HCT116 (cell line): ENCODE results near the gene GPSM3. TPM values are rescaled to one million over a fixed set of nuclear protein-coding genes. Genes with fewer than 3 reads are reported as not detected.

Source experiments
- ATAC-seq: fragments of 200-7000 bp; cut with Tn5 transposase; 2 replicates; pipeline ENCODE4 v1.9.1; 2020; ENCODE audit warnings: mild to moderate bottlenecking, moderate library complexity
- BruUV-seq: library from RNA; stranded (reverse); fragments of 400-500 nt; replicated peaks from 2 replicates; lab custom pipeline; 2021; lab: Mats Ljungman, UMichigan
- CTCF ChIA-PET: fragments of 300-600 bp; sonication (Branson Sonifier 250); formaldehyde crosslinking; loops from one replicate; lab custom pipeline; 2021; ENCODE audit warnings: antibody characterized with exemption; lab: Charles Lee
- POLR2A ChIA-PET: fragments of 300-600, 350-600 bp; sonication (Branson Sonifier 250); formaldehyde crosslinking; loops from one replicate; lab custom pipeline; 2021; ENCODE audit warnings: antibody characterized with exemption; lab: Charles Lee
- RAD21 ChIA-PET, 2 experiments: fragments of 300-600 bp; sonication (Branson Sonifier 250); formaldehyde crosslinking; loops; one replicate each; lab custom pipeline; 2023; ENCODE audit warnings: low total read pairs in 2 of 2; ENCODE audit not compliant: uncharacterized antibody in 2 of 2, unreplicated experiment in 2 of 2, low non-redundant PET in 1 of 2; lab: Charles Lee
- DNase-seq: peaks from one replicate; pipeline ENCODE4 v3.0.0-alpha.2; 2010; ENCODE audit warnings: low read depth, low spot score
- H2AFZ ChIP-seq: fragments of 200-600 bp; shearing (Covaris generic), sonication (generic); 2 replicates; pipeline ENCODE4 v1.6.1; 2017; ENCODE audit warnings: low read depth, mixed run types, mixed read lengths, antibody characterized with exemption, low read length; ENCODE audit not compliant: poor library complexity, severe bottlenecking
- H3K27ac ChIP-seq: 2 replicates; pipeline ENCODE4 v1.5.1; 2012; ENCODE audit warnings: low read depth, low read length
- H3K27me3 ChIP-seq: fragments of 200-600 bp; sonication (generic); 2 replicates; pipeline ENCODE4 v1.6.1; 2016; ENCODE audit warnings: mixed run types, low read length, mixed read lengths; ENCODE audit not compliant: insufficient read depth
- H3K36me3 ChIP-seq, 2 experiments: fragments of 200-500 bp in 1 of 2; fragments of 200-600 bp in 1 of 2; sonication (Bioruptor generic) in 1 of 2; sonication (generic) in 1 of 2; 2 replicates each; pipeline versions ENCODE4 v1.5.1 to v1.6.1; 2014 to 2016; ENCODE audit warnings: low read length in 2 of 2, inconsistent platforms in 1 of 2, mixed read lengths in 1 of 2, mixed run types in 1 of 2; ENCODE audit not compliant: insufficient read depth in 2 of 2, control insufficient read depth in 1 of 2
- H3K4me1 ChIP-seq, 2 experiments: fragments of 200-600 bp in 1 of 2; sonication (generic) in 1 of 2; 2 replicates each; pipeline versions ENCODE4 v1.5.1 to v1.6.1; 2012 to 2017; ENCODE audit warnings: low read length in 2 of 2, inconsistent platforms in 1 of 2, mild to moderate bottlenecking in 1 of 2, mixed read lengths in 1 of 2, mixed run types in 1 of 2, moderate library complexity in 1 of 2; ENCODE audit not compliant: insufficient read depth in 2 of 2, control insufficient read depth in 1 of 2
- H3K4me2 ChIP-seq: fragments of 200-600 bp; sonication (generic); 2 replicates; pipeline ENCODE4 v1.6.1; 2017; ENCODE audit warnings: mixed run types, low read length, mixed read lengths
- H3K4me3 ChIP-seq, 2 experiments: fragments of 200-600 bp in 1 of 2; sonication (generic) in 1 of 2; replicated peaks in 1 of 2; 2 replicates each; pipeline ENCODE4 v1.5.1; 2011 to 2016; ENCODE audit warnings: low read length in 2 of 2, control low read depth in 1 of 2, low read depth in 1 of 2, mild to moderate bottlenecking in 1 of 2, mixed read lengths in 1 of 2, mixed run types in 1 of 2
- H3K79me2 ChIP-seq: fragments of 200-600 bp; sonication (generic); 2 replicates; pipeline ENCODE4 v1.6.1; 2017; ENCODE audit warnings: mild to moderate bottlenecking, mixed run types, low read length, moderate library complexity, mixed read lengths; ENCODE audit not compliant: insufficient read depth
- H3K9ac ChIP-seq: fragments of 200-600 bp; sonication (generic); 2 replicates; pipeline ENCODE4 v1.6.1; 2016; ENCODE audit warnings: low read length, mixed read lengths
- H3K9me2 ChIP-seq: fragments of 200-600 bp; sonication (generic), shearing (Covaris generic); 2 replicates; pipeline ENCODE4 v1.6.1; 2017; ENCODE audit warnings: mixed run types, mild to moderate bottlenecking, moderate library complexity; ENCODE audit not compliant: insufficient read depth
- H3K9me3 ChIP-seq, 2 experiments: fragments of 200-500 bp in 1 of 2; fragments of 200-600 bp in 1 of 2; sonication (Bioruptor generic) in 1 of 2; sonication (generic) in 1 of 2; 2 replicates each; pipeline ENCODE4 v1.6.1; 2014 to 2017; ENCODE audit warnings: low read length in 2 of 2, mixed read lengths in 2 of 2, inconsistent platforms in 1 of 2, low read depth in 1 of 2, mild to moderate bottlenecking in 1 of 2, mixed run types in 1 of 2, moderate library complexity in 1 of 2; ENCODE audit not compliant: control insufficient read depth in 1 of 2, insufficient read depth in 1 of 2
- H4K20me1 ChIP-seq: fragments of 200-600 bp; sonication (generic), shearing (Covaris generic); 2 replicates; pipeline ENCODE4 v1.6.1; 2017; ENCODE audit warnings: mixed run types, mild to moderate bottlenecking, moderate library complexity; ENCODE audit not compliant: insufficient read depth
- CBX3 ChIP-seq: IDR thresholded peaks from 2 replicates; pipeline ENCODE4 v1.6.1; 2012; ENCODE audit warnings: low read depth
- EZH2 ChIP-seq: fragments of 200-600 bp; sonication (generic); IDR thresholded peaks from 2 replicates; pipeline ENCODE4 v1.6.1; 2017; ENCODE audit warnings: antibody characterized with exemption, mixed run types
- JUND ChIP-seq: IDR thresholded peaks from 2 replicates; pipeline ENCODE4 v1.6.1; 2012
- SIN3A ChIP-seq: IDR thresholded peaks from 2 replicates; pipeline ENCODE4 v1.6.1; 2012; ENCODE audit warnings: low read depth
- SP1 ChIP-seq: IDR thresholded peaks from 2 replicates; pipeline ENCODE4 v1.6.1; 2012; ENCODE audit warnings: low read depth
- TCF7L2 ChIP-seq: IDR thresholded peaks from 2 replicates; pipeline ENCODE4 v1.7.0; 2011; ENCODE audit warnings: borderline replicate concordance, inconsistent platforms; ENCODE audit not compliant: insufficient read depth, insufficient read length; ENCODE audit errors: extremely low read depth
- intact Hi-C: fragments of 100-400 bp; cut with micrococcal nuclease; formaldehyde crosslinking; loops from 2 replicates; pipeline ENCODE4 v1.10.0; 2022
- total RNA-seq: library from RNA; stranded (reverse); gene quantifications from one replicate; pipeline ENCODE4 v1.2.1, GENCODE V29; 2021; ENCODE audit not compliant: unreplicated experiment

Gene GPSM3
- total RNA-seq, 1 experiment from 2014 or later = 1.2 TPM

GRCh38 chr6:32226434-32226833 lies 34.0 kb upstream of the GPSM3 start:
- ChIA-PET POLR2A (no interaction called here), CTCF (no interaction called here), RAD21 (no interaction called here)
- no peaks in the 10 kb centered on the region for H3K4me1 ChIP-seq
- no peaks in the 10 kb centered on the region for H3K36me3 ChIP-seq
- TF ChIP-seq CBX3 = no peak
- TF ChIP-seq EZH2 = no peak
- H3K4me3 ChIP-seq = no peak overlapping the region
- no peak overlapping the region for H3K27ac ChIP-seq
- H3K9me3 ChIP-seq = no peaks in the 10 kb centered on the region
- H3K9ac ChIP-seq = no peak overlapping the region
- no peak overlapping the region for H3K4me2 ChIP-seq
- no peaks in the 10 kb centered on the region for H4K20me1 ChIP-seq
- H3K27me3 ChIP-seq = no peaks in the 10 kb centered on the region
- H2AFZ ChIP-seq = no peak overlapping the region
- intact Hi-C loops = no loop called here
- no peaks in the 10 kb centered on the region for H3K79me2 ChIP-seq
- no TSS peak for BruUV-seq
- ATAC-seq (no peak), DNase-seq (no peak)
- H3K9me2 ChIP-seq = no peaks in the 10 kb centered on the region

- no TSS peak for BruUV-seq
- intact Hi-C loops = no loop called here
- Histone ChIP-seq H2AFZ (no peak overlapping the region), H3K4me2 (no peak overlapping the region), H3K9ac (no peak overlapping the region), H3K4me1 (no peaks in the 10 kb centered on the region), H3K9me2 (no peaks in the 10 kb centered on the region), H3K27ac (no peak overlapping the region), H3K36me3 (no peaks in the 10 kb centered on the region), H3K9me3 (no peaks in the 10 kb centered on the region), H3K79me2 (no peaks in the 10 kb centered on the region)
- DNase-seq (no peak), ATAC-seq (no peak)
- POLR2A ChIA-PET = no interaction called here
- no peak for TF ChIP-seq SIN3A
- TF ChIP-seq JUND = no peak
- TF ChIP-seq SP1 = no peak
- TF ChIP-seq TCF7L2 = no peak
- TF ChIP-seq, all 23 proteins: peak for 0
- Histone ChIP-seq H3K27me3 (no peaks in the 10 kb centered on the region), H4K20me1 (no peaks in the 10 kb centered on the region), H3K4me3 (no peak overlapping the region)
- ChIA-PET RAD21 (no interaction called here), CTCF (no interaction called here)
These were observed 32.3 kb upstream of the GPSM3 start for GRCh38 chr6:32224696-32225095.
